Raji (cell line): ENCODE data around the gene OR4E2.

ENCODE experiments used
- POLR2A ChIP-seq: IDR thresholded peaks from 2 replicates; pipeline ENCODE4 v1.6.1; 2011; ENCODE audit warnings: low read depth, low read length, control low read depth; ENCODE audit not compliant: insufficient read depth

The OR4E2 gene

DNA sequence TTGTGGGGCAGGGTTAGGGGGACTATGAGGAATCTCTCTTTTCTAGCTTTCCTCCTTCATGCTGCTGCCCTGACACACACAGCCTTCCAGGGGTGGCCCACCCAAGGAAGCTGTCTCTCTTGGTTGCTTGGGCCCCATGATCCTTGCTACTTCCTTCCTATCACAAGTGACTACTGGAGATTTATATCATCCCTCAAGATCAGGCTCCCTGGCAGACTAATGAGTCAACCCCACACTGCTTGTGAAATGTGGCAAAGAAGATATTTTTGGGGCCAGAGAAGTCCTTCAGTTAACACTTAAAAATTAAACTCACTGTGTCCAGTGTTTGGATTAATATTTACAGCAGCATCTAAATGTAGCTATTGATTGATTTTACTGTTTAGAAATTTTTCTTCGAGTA, 18.5 kb downstream of the OR4E2 start:
- TF ChIP-seq POLR2A = no peak

DNA sequence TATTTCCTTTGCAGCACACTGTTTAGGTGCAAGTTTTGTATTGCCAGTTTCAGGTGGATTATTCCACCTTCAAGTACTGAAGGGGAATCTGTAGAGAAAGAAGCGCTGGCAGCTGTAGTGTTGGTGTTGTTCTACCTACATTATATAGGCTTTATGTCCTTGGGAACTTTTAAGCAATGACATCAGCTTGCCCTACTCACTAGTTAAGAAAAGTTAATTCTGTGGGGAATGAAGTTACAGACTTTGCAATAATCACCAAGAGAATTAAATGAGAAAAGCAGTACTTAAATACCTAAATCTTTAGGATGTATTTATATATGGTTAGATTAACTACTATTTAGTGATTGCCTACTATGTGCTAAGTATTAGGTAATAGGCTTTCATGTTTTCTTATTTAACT, 20.1 kb downstream of the OR4E2 start, which contains the start of gene OR4E1:
OR4E1 (minus strand) TSS at position 101 of the 400 bp plus-strand sequence. CDS start 2,883 bp downstream, outside the sequence.
- TF ChIP-seq POLR2A = no peak

DNA sequence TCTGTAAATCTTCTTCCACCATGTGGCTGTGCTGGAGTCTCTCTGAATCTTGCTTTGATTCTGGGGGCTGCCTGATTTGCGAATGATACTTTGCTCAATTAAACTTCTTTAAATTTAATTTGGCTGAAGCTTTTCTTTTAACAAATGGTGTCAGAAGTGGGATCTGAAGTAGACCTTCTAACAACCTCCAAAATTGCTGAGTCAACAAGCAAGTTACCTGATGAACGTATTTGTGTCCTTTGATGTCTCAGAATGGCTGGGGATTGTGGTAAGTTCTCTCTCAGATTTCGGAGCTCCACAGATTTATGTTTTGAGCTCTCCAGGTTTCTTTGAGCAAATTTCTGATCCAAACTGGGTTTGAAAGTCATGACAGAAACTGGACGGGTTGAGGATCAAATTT, 21.9 kb downstream of the OR4E2 start:
- TF ChIP-seq POLR2A = no peak

DNA sequence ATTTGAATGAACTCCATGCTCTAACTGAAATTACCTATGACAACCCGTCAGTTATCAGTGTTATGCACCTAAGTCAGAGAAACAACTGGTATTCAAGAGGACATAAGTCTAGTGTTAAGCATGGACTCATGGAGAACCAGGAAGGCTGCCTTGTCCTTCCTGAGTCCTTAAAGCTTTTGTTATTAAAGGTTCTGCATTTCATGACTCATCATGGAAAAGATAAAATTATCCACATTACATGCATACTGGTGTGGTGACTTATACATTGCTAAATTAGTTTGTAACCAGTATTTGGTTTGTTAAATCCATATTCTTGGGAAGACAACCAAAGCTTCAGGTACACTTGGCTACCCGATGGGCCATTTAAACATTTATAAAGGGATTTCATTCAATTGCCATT, 26.4 kb downstream of the OR4E2 start:
- TF ChIP-seq POLR2A = no peak

DNA sequence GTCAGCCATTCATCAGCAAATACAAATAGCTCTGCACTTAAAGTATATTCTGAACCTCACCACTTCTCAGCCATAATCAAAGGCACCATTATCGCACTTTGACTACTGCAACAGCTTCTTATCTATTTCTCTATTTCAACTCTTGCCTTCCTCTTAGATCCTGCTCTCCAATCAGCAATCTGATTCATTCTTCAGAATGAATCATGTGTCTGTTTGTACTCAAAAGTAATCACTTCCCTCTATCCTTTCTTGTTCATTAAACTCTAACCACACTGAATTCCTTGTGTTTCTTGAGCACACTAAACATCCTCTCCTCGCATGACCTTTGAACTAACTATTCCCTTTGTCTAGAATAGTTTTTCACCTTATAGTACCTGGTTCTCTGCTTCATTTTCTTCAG, 32.8 kb downstream of the OR4E2 start:
- TF ChIP-seq POLR2A = no peak

DNA sequence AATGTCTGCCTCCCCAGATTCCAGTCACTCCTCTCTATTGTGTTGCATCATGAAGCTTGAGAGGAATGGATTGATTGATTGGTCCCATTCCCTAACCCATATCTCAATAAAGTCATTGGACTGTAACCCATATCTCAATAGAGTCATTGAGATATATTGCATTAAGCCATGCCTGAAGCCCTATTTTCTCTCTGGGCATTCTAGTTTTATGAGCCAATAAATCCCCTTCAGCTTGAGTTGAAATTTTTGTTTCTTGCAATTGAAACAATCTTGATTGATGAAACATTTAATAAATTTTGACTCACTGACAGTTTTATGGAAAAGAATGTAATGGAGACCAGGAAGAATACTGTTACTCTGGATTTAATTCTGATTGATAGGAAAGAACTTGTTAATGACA, 40.8 kb downstream of the OR4E2 start:
- no peak for TF ChIP-seq POLR2A

DNA sequence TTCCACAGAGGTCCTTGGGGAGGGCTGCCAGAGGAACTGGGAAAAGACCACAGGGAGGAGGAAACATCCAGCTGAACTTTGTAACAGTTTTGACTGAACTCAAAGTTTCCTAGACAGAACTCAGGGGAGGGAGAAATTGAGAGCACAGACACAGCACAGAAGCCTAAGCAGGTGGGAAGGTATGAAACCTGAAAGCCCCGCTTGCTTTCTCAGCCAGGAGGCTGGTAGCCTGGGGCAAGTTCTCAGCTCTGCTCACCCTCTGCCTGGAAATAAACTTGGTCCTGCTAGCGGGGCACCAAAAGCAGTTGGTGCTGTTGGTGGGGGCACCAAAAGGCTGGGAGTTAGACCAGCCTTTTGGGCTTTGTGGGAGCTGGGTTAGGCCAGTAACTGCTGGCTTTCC, 45.9 kb downstream of the OR4E2 start:
- no peak for TF ChIP-seq POLR2A

DNA sequence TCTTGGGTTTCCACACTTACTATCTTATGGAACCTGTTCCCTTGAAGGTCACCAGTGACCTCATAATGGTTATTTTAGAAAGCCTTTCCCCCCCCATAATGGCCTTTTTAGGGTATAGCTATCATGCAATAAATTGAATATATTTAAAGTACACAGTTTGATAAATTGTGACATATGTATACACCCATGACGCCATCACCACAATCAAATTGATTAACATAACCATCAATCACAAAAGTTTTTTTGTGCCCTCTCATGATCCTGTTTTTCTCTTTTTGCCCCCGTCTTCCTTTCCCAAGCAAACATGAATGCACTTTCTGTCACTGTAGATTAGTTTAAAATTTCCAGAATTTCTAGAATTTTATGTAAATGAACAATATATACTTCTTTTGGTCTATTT, 48.7 kb downstream of the OR4E2 start:
- TF ChIP-seq POLR2A = no peak

DNA sequence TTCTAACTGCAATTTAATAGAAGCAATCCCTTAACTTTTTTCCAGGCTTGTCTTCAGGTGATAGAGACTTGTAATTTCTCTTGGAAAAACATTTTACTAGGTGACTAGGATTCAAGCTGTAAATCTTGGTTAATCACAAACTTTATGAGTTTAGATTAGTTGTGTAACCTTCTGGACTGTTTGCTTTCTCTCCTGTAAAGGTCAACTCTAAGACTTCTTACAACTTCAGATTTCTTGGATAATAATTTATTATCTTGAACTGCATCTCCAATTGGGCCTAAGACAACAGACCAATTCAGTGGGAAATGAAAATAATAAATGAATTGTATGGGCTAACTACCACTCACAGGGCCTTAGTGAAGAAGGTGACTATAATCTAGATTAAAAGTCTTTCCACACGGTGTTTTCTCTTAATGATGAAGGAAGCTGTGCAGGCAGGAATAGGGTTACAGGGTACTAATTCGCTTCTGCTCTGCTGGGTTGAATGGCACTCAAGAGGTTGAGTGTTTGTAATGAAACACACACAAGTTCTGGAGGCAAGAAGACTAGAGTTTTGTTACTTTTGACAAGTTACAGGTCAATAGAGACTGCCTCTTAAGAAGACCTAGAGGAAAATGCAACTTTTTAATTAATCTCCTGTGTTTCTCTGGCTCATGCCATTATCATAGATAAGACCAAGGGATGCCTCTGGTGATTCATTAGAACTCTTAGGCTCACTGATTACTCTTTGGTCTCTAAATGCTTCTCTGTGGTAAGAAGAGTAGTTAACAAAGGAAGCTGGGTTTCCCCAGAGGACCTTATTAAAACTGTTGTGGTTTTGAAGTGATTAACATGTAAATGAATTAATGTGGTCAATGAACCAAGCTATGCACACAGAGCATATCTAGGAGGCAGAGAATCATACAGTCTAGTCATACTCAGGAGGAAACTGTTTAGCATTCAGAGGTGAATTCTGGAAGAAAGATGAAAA, 50.0 kb downstream of the OR4E2 start:
- TF ChIP-seq POLR2A = no peak

DNA sequence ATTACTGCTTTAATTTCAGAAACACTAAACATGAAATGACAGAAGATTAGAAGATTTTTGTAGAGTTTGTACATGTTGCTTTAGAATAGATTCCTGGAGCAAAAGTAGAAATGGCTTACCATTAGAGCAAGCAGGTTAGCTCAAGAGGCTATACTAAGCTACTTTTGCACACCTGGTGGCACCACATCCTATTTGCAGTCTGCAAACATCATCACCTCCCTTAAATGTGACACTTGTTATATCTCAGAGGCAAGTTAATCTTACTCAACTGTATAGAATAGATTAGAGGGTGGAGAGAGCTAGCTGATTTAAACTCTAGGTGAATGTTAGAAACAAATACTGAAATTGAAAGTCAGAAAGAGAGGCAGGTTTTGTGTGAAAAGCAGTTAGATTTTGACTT, 50.7 kb downstream of the OR4E2 start:
- no peak for TF ChIP-seq POLR2A

DNA sequence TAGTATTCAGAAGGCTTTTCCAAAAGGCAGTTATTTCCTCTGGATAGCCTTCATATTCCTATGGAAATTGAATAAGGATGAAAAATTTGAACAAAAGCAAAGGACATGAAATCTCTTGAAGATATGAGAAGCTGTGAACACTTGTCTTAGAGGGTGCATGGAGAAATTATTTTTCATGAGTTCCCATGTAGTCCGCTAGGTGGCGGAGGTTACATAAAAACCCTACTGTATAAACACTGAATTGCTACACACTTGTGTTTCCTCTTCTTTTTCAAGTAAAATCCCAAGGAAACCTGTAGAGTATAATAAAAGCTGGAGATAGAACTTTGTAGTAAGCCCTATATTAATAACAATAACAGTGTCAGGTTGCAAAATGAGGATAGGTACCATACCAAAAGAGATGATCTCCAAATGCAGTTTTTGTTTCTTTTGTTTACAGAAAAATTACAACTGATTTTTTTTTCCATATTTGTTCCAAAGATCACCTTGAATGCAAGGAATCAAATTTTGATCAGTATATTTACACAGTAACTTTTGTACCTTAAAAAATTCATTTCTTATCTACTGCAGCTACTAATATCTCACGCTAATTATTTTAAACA, 57.8 kb downstream of the OR4E2 start:
- no peak for TF ChIP-seq POLR2A

DNA sequence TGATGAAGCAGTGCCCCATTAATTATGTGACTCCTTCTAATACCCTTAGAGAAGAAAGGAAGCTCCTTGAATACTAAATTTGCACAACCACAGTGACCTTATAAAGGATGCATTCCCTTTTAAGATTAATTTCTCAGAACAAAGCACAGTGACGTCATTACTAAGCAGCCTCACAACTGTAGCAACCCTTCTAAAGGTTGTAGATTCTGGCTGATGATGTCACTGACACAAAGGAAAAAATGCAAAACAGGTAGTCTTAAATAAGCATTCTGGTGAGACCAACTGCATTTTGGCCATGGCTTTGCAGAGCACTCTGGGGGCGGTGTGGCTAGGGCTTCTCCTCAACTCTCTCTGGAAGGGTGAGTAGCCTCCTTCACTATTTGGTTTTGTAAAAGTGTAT, 58.4 kb downstream of the OR4E2 start:
- TF ChIP-seq POLR2A = no peak

DNA sequence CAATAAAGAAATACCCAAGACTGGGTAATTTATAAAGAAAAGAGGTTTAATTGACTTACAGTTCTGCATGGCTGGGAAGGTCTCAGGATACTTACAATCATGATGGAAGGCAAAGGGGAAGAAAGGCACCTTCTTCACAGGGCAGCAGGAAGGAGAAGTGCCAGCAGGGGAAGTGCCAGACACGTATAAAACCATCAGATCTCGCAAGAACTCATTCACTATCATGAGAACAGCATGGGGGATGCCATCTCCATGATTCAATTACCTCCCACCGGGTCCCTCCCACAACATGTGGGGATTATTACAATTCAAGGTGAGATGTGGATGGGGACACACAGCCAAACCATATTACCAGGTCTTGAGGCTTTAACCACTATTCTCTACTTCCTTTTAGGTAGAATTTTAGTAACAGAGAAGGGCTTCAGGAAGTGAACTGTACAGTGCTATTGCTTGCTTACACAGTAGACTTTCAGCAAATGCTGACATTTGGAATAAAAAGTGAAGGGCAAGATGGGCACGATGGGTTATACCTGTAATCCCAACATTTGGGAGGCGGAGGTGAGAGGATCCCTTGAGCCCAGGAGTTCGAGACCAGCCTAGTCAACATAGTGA, 60.8 kb downstream of the OR4E2 start:
- no peak for TF ChIP-seq POLR2A
